Testis (tissue), 3 donors: ENCODE results near the gene FPGT. TPM values are rescaled to one million over a fixed set of nuclear protein-coding genes. Genes with fewer than 3 reads are reported as not detected.
"Not testable (repeated sequence)": the region's sequence is repeated elsewhere in the genome, so short reads cannot be mapped to it uniquely, and the experiment has no call there.

Experiments
- DNase-seq: peaks from one replicate; pipeline ENCODE4 v3.0.0-alpha.2; 2019
- H3K27ac ChIP-seq, 2 donors: fragments of 200-600 bp; sonication (generic); one replicate each; pipeline ENCODE4 v1.5.1; 2019
- H3K27me3 ChIP-seq: fragments of 200-600 bp; sonication (generic); one replicate; pipeline ENCODE4 v1.5.1; 2019
- H3K36me3 ChIP-seq: fragments of 200-600 bp; sonication (generic); one replicate; pipeline ENCODE4 v1.5.1; 2017; ENCODE audit warnings: low read depth; ENCODE audit errors: missing control alignments
- H3K4me1 ChIP-seq: fragments of 200-600 bp; sonication (generic); one replicate; pipeline ENCODE4 v1.5.1; 2019
- H3K4me3 ChIP-seq, 2 donors: fragments of 200-600 bp; sonication (generic); one replicate each; pipeline ENCODE4 v1.5.1; 2017 to 2019
- H3K9me3 ChIP-seq: fragments of 200-600 bp; sonication (generic); one replicate; pipeline ENCODE4 v1.5.1; 2017
- POLR2A ChIP-seq: fragments of 450-650 bp; IDR thresholded peaks from one replicate; pipeline ENCODE4 v1.6.1; 2017; ENCODE audit warnings: antibody characterized with exemption, mild to moderate bottlenecking, moderate library complexity
- WGBS, 2 donors: methylation state at CpG; one replicate each; pipeline ENCODE4 v1.1.5; 2018; 5-methylcytosine and 5-hydroxymethylcytosine counted together
- intact Hi-C: fragments of 100-400 bp; cut with DNase I; formaldehyde crosslinking; loops from one replicate; pipeline ENCODE4 v1.15.1; 2023; ENCODE audit warnings: low total_unique reads
- polyA plus RNA-seq: library from polyadenylated mRNA; stranded (reverse); fragments of 350-450 nt; fragmentation: Illumina TruSeq; extraction: RNeasy Lipid Tissue Mini Kit (QIAGEN cat#74804); gene quantifications from one replicate; pipeline ENCODE4 v1.2.3, GENCODE V29; 2014; ENCODE audit warnings: low read depth, low replicate concordance; ENCODE audit not compliant: insufficient read depth
- total RNA-seq, 2 donors: library from RNA; depleted of rRNA; stranded (reverse); fragments of >200 nt; gene quantifications; one replicate each; pipeline ENCODE4 v1.2.3, GENCODE V29; 2016
- TF ChIP-seq, protein P1 (sequence below), 3 experiments: fragments of 450-650 bp in 2 of 3; fragments of 200-600 bp in 1 of 3; sonication (generic) in 1 of 3; IDR thresholded peaks; one replicate each; pipeline ENCODE4 v1.5.1; 2016 to 2019; ENCODE audit warnings: antibody characterized with exemption in 3 of 3, mild to moderate bottlenecking in 2 of 3, moderate library complexity in 1 of 3

FPGT gene
- total and polyA plus RNA-seq, 3 donors from 2014 or later: 12.1 to 19.8 (median 17.9) TPM

DNA sequence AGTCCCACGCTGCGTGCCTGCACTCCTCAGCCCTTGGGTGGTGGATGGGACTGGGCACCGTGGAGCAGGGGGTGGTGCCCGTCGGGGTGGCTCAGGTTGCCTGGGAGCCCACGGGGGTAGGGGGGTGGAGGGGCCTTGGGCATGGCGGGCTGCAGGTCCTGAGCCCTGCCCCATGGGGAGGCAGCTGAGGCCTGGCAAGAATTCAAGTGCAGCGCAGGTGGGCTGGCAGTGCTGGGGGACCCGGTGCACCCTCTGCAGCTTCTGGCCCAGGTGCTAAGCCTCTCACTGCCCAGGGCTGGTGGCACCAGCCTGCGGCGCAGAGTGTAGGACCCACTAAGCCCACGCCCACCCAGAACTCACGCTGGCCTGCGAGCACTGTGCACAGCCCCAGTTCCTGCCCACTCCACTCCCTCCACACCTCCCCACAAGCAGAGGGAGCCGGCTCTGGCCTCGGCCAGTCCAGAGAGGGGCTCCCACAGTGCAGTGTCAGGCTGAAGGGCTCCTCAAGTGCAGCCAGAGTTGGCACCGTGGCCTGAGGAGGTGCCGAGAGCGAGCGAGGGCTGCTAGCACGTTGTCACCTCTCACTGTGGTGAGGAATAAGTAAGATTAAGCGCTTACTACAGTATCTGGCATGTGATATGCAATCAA, 50.0 kb downstream of the FPGT start:
- no peaks in the 10 kb centered on the region for H3K27me3 ChIP-seq
- WGBS, 2 donors: 95 to 96% methylated on average over 6 to 20 of the region's 22 CpGs
- TF ChIP-seq, protein P1, sequence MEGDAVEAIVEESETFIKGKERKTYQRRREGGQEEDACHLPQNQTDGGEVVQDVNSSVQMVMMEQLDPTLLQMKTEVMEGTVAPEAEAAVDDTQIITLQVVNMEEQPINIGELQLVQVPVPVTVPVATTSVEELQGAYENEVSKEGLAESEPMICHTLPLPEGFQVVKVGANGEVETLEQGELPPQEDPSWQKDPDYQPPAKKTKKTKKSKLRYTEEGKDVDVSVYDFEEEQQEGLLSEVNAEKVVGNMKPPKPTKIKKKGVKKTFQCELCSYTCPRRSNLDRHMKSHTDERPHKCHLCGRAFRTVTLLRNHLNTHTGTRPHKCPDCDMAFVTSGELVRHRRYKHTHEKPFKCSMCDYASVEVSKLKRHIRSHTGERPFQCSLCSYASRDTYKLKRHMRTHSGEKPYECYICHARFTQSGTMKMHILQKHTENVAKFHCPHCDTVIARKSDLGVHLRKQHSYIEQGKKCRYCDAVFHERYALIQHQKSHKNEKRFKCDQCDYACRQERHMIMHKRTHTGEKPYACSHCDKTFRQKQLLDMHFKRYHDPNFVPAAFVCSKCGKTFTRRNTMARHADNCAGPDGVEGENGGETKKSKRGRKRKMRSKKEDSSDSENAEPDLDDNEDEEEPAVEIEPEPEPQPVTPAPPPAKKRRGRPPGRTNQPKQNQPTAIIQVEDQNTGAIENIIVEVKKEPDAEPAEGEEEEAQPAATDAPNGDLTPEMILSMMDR (IDR thresholded peaks at IDR 0.05): no peak
- no peak for TF ChIP-seq POLR2A
- intact Hi-C loops: no loop called here
- no peaks in the 10 kb centered on the region for H3K36me3 ChIP-seq
- no peaks in the 10 kb centered on the region for H3K4me1 ChIP-seq
- H3K9me3 ChIP-seq: no peaks in the 10 kb centered on the region
- no peak for DNase-seq
- no peak overlapping the region for H3K4me3 ChIP-seq
- no peak overlapping the region for H3K27ac ChIP-seq

DNA sequence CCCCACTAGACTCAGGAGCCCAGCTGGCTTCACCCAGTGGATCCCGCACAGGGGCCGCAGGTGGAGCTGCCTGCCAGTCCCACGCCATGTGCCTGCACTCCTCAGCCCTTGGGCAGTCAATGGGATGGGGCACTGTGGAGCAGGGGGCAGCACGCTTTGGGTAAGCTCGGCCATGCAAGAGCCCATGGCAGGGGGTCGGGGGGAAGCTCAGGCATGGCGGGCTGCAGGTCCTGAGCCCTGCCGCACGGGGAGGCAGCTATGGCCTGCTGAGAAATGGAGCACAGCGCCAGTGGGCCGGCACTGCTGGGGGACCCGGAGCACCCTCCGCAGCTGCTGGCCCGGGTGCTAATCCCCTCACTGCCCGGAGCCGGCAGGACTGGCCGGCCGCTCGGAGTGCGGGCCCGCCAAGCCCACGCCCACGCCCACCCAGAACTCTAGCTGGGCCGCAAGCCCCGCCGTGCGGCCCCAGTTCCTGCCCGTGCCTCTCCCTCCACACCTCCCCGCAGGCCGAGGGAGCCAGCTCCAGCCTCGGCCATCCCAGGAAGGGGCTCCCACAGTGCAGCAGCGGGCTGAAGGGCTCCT, 55.3 kb downstream of the FPGT start:
- H3K9me3 ChIP-seq, intact Hi-C loops, H3K36me3 ChIP-seq, DNase-seq, H3K27ac ChIP-seq, H3K4me1 ChIP-seq, H3K27me3 ChIP-seq: not testable (repeated sequence)
- 61 to 80% methylated on average over 16 to 29 of the region's 32 CpGs for WGBS, 2 donors
- H3K4me3 ChIP-seq: peak overlapping the region in 1 of 2 donors; percentile 23

Other genes starting within 250 kb of the FPGT start
- gene LRRIQ3, start 66 bp upstream of the FPGT start, total RNA-seq: 10 to 100 TPM; 12.6 to 23.1 TPM
- 36.2 TPM for gene LRRIQ3, start 66 bp upstream of the FPGT start, polyA plus RNA-seq
- gene TNNI3K, start 37.1 kb downstream of the FPGT start, total RNA-seq: 1 to 10 TPM; 6.4 to 6.5 TPM
- gene TNNI3K, start 37.1 kb downstream of the FPGT start, polyA plus RNA-seq: 6.8 TPM